Smooth muscle cell (in vitro differentiated cells): ENCODE results near the gene NEGR1. TPM values are rescaled to one million over a fixed set of nuclear protein-coding genes. Genes with fewer than 3 reads are reported as not detected.

ENCODE experiments used
- DNase-seq: peaks from one replicate; lab custom pipeline; 2025; ENCODE audit not compliant: unreplicated experiment; lab: John Stamatoyannopoulos, UW
- H2AFZ ChIP-seq: fragments of 200-600 bp; sonication (generic); 2 replicates; pipeline ENCODE4 v1.6.0; 2016; ENCODE audit warnings: antibody characterized with exemption, low read depth, mild to moderate bottlenecking
- H3F3A ChIP-seq: fragments of 200-600 bp; sonication (generic); 2 replicates; pipeline ENCODE4 v1.6.0; 2017; ENCODE audit warnings: antibody characterized with exemption, low read depth
- H3K27ac ChIP-seq: fragments of 200-600 bp; sonication (generic); 2 replicates; pipeline ENCODE4 v1.5.1; 2016; ENCODE audit warnings: low read depth, mild to moderate bottlenecking
- H3K27me3 ChIP-seq: fragments of 200-600 bp; sonication (generic); 2 replicates; pipeline ENCODE4 v1.6.1; 2016; ENCODE audit warnings: low read depth, mild to moderate bottlenecking
- H3K36me3 ChIP-seq: fragments of 200-600 bp; sonication (generic); 2 replicates; pipeline ENCODE4 v1.5.1; 2016; ENCODE audit warnings: low read depth
- H3K4me1 ChIP-seq: fragments of 200-600 bp; sonication (generic); 2 replicates; pipeline ENCODE4 v1.5.1; 2016; ENCODE audit warnings: low read depth
- H3K4me2 ChIP-seq: fragments of 200-600 bp; sonication (generic); 2 replicates; pipeline ENCODE4 v1.6.0; 2016; ENCODE audit warnings: mild to moderate bottlenecking
- H3K4me3 ChIP-seq: fragments of 200-600 bp; sonication (generic); 2 replicates; pipeline ENCODE4 v1.5.1; 2016; ENCODE audit warnings: mild to moderate bottlenecking
- H3K79me2 ChIP-seq: fragments of 200-600 bp; sonication (generic); 2 replicates; pipeline ENCODE4 v1.6.0; 2016; ENCODE audit warnings: low read depth, mild to moderate bottlenecking
- H3K9ac ChIP-seq: fragments of 200-600 bp; sonication (generic); 2 replicates; pipeline ENCODE4 v1.6.0; 2016; ENCODE audit warnings: low read depth
- H3K9me3 ChIP-seq: fragments of 200-600 bp; sonication (generic); replicated peaks from 2 replicates; pipeline ENCODE4 v1.5.1; 2016; ENCODE audit warnings: low read depth
- H4K20me1 ChIP-seq: fragments of 200-600 bp; sonication (generic); 2 replicates; pipeline ENCODE4 v1.6.0; 2016; ENCODE audit warnings: low read depth
- WGBS: methylation state at CpG from one replicate; pipeline ENCODE4 v1.1.7; 2016; ENCODE audit warnings: low lambda C conversion rate; 5-methylcytosine and 5-hydroxymethylcytosine counted together
- polyA plus RNA-seq: library from polyadenylated mRNA; unstranded; fragments of >200 nt; fragmentation: Nextera tagmentation; extraction: Ambion mirVana; gene quantifications from 2 replicates; pipeline ENCODE4 v1.2.1, GENCODE V29; 2016
- total RNA-seq: library from RNA; depleted of rRNA; stranded (reverse); fragments of >200 nt; gene quantifications from 2 replicates; pipeline ENCODE4 v1.2.3, GENCODE V29; 2014
- TF ChIP-seq, protein P1 (sequence below): fragments of 200-600 bp; sonication (generic); IDR thresholded peaks from 2 replicates; pipeline ENCODE4 v1.5.1; 2017; ENCODE audit warnings: borderline replicate concordance, mild to moderate bottlenecking, antibody characterized with exemption; ENCODE audit not compliant: insufficient read depth, poor library complexity, severe bottlenecking

Gene NEGR1
- total and polyA plus RNA-seq, 2 experiments from 2014 or later = 0.02 to 0.09 TPM

DNA sequence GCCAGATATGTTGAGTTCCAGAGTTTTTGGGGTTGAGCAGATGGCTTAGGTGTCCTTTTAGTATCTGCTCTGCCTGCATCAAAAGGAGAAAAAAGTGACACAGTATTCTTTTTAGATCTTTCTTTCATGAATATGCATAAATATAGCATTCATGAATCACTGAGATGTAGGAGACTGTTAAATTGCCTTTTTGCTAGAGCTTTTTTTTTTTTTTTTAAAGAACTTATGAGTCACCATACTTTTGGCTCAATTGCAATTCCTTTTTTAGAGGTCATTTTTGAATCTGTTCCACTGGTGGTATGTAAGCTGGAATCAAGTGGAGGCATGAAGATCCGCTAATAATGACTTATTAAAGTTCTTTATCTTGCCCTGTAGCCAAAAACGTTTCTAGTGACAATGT, 720.6 kb downstream of the NEGR1 start:
- WGBS = 32% methylated on average over 2 of the region's 2 CpGs
- H3K4me1 ChIP-seq = peaks cover 11% of the 10 kb centered on the region
- peak overlapping the region; percentile 11 for H3K27ac ChIP-seq
- H3K4me3 ChIP-seq = no peak overlapping the region
- no peak for DNase-seq
- no peak overlapping the region for H2AFZ ChIP-seq
- H3K36me3 ChIP-seq = no peaks in the 10 kb centered on the region
- H3K27me3 ChIP-seq = no peaks in the 10 kb centered on the region
- H3K9me3 ChIP-seq = no peaks in the 10 kb centered on the region
- TF ChIP-seq, protein P1, sequence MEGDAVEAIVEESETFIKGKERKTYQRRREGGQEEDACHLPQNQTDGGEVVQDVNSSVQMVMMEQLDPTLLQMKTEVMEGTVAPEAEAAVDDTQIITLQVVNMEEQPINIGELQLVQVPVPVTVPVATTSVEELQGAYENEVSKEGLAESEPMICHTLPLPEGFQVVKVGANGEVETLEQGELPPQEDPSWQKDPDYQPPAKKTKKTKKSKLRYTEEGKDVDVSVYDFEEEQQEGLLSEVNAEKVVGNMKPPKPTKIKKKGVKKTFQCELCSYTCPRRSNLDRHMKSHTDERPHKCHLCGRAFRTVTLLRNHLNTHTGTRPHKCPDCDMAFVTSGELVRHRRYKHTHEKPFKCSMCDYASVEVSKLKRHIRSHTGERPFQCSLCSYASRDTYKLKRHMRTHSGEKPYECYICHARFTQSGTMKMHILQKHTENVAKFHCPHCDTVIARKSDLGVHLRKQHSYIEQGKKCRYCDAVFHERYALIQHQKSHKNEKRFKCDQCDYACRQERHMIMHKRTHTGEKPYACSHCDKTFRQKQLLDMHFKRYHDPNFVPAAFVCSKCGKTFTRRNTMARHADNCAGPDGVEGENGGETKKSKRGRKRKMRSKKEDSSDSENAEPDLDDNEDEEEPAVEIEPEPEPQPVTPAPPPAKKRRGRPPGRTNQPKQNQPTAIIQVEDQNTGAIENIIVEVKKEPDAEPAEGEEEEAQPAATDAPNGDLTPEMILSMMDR = no peak
- H3K79me2 ChIP-seq = no peaks in the 10 kb centered on the region
- H3K4me2 ChIP-seq = peak overlapping the region; percentile 61
- no peak overlapping the region for H3K9ac ChIP-seq
- H3F3A ChIP-seq = no peaks in the 10 kb centered on the region
- no peaks in the 10 kb centered on the region for H4K20me1 ChIP-seq

- Histone ChIP-seq H3K9me3 (no peaks in the 10 kb centered on the region), H3K9ac (no peak overlapping the region), H2AFZ (peak overlapping the region; percentile 15), H3F3A (no peaks in the 10 kb centered on the region), H4K20me1 (no peaks in the 10 kb centered on the region), H3K27ac (peak overlapping the region; percentile 11), H3K27me3 (no peaks in the 10 kb centered on the region), H3K4me3 (no peak overlapping the region), H3K4me2 (peak overlapping the region; percentile 61), H3K79me2 (no peaks in the 10 kb centered on the region), H3K4me1 (peaks cover 11% of the 10 kb centered on the region), H3K36me3 (no peaks in the 10 kb centered on the region)
- no peak for DNase-seq
- TF ChIP-seq, protein P1 = no peak
- WGBS = 54% methylated on average over 2 of the region's 2 CpGs
These were observed 721.1 kb downstream of the NEGR1 start for GRCh38 chr1:71561206-71561605.

- H3K36me3 ChIP-seq = no peaks in the 10 kb centered on the region
- peaks cover 4% of the 10 kb centered on the region for H3K4me1 ChIP-seq
- no peaks in the 10 kb centered on the region for H4K20me1 ChIP-seq
- no peak overlapping the region for H3K4me2 ChIP-seq
- no peaks in the 10 kb centered on the region for H3K9me3 ChIP-seq
- H3F3A ChIP-seq = no peaks in the 10 kb centered on the region
- H3K4me3 ChIP-seq = no peak overlapping the region
- TF ChIP-seq, protein P1 = no peak
- no peaks in the 10 kb centered on the region for H3K79me2 ChIP-seq
- H2AFZ ChIP-seq = no peak overlapping the region
- 89% methylated on average over 1 of the region's 1 CpG for WGBS
- no peak overlapping the region for H3K9ac ChIP-seq
- DNase-seq = no peak
- H3K27ac ChIP-seq = no peak overlapping the region
- no peaks in the 10 kb centered on the region for H3K27me3 ChIP-seq
These were observed 722.5 kb downstream of the NEGR1 start for GRCh38 chr1:71559880-71560279.

DNA sequence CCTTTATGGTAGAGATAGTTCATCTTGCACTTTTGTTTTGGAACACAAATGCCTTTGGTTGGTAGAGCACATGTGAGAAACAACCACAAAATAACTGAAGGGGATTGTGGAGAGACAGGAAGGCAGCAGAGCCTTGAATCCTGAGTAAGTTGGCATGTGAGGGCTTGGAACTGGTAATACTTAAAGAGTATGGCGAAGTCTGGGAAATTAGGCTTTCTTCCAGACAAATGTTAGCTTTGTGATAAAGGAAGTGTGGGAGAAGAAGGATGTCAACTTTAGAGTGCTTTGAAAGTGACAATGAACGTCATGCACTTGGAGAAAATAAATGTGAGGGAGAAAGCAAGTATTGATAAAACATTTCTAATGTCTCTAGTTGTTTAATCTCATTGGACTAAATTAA, 725.2 kb downstream of the NEGR1 start:
- TF ChIP-seq, protein P1 = no peak
- H3F3A ChIP-seq = no peaks in the 10 kb centered on the region
- H3K36me3 ChIP-seq = no peaks in the 10 kb centered on the region
- no peaks in the 10 kb centered on the region for H3K9me3 ChIP-seq
- no peak overlapping the region for H3K4me3 ChIP-seq
- no peak overlapping the region for H3K4me2 ChIP-seq
- no peak overlapping the region for H3K27ac ChIP-seq
- H3K4me1 ChIP-seq = peaks cover 4% of the 10 kb centered on the region
- DNase-seq = no peak
- no peak overlapping the region for H3K9ac ChIP-seq
- H3K79me2 ChIP-seq = no peaks in the 10 kb centered on the region
- 46% methylated on average over 2 of the region's 2 CpGs for WGBS
- peak overlapping the region; percentile 65 for H2AFZ ChIP-seq
- H4K20me1 ChIP-seq = no peaks in the 10 kb centered on the region
- no peaks in the 10 kb centered on the region for H3K27me3 ChIP-seq
